ENCODE measurements around the gene PAK5. TPM values are rescaled to one million over a fixed set of nuclear protein-coding genes. Genes with fewer than 3 reads are reported as not detected.

The PAK5 gene
- total RNA-seq, 4 donors from 2014 or later, result 0.07 TPM; not detected in 3

DNA sequence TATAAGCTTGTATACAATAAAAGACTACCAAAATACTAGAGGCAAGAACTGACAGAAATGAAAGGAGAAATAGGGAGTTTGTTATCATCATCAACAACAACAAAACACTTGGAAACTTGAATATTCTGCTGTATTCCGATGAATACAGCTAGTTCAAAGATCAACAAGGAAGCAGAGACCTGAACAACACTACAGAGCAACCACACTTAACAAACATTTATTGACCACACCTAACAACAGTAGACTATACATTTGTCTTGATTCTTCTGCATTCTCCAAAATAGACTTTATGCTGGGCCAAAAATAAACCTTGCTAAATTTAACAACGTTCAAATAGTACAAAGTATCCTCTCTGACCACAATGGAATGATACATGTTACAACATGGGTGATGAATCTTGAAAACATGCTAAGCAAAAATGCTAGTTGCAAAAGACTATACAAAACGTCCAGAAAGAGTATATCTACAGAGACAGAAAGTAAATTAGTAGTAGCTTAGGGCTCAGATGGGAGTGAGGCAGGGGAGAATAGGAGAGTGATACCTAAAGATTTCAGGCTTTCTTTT lies 39.1 kb upstream of the PAK5 start:
- H3K36me3 ChIP-seq, result no peaks in the 10 kb centered on the region
- no peak for TF ChIP-seq POLR2A (IDR thresholded peaks at IDR 0.05)
- TF ChIP-seq, protein P1, sequence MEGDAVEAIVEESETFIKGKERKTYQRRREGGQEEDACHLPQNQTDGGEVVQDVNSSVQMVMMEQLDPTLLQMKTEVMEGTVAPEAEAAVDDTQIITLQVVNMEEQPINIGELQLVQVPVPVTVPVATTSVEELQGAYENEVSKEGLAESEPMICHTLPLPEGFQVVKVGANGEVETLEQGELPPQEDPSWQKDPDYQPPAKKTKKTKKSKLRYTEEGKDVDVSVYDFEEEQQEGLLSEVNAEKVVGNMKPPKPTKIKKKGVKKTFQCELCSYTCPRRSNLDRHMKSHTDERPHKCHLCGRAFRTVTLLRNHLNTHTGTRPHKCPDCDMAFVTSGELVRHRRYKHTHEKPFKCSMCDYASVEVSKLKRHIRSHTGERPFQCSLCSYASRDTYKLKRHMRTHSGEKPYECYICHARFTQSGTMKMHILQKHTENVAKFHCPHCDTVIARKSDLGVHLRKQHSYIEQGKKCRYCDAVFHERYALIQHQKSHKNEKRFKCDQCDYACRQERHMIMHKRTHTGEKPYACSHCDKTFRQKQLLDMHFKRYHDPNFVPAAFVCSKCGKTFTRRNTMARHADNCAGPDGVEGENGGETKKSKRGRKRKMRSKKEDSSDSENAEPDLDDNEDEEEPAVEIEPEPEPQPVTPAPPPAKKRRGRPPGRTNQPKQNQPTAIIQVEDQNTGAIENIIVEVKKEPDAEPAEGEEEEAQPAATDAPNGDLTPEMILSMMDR (IDR thresholded peaks at IDR 0.05), result no peak
- no peak overlapping the region for H3K27ac ChIP-seq
- no peak for DNase-seq
- no peaks in the 10 kb centered on the region for H3K27me3 ChIP-seq
- intact Hi-C loops (cut with DNase I; ENCODE audit: low total_unique reads), result no loop called here
- H3K9me3 ChIP-seq, result no peaks in the 10 kb centered on the region
- H3K4me3 ChIP-seq, result no peak overlapping the region
- H3K4me1 ChIP-seq, result no peaks in the 10 kb centered on the region

DNA sequence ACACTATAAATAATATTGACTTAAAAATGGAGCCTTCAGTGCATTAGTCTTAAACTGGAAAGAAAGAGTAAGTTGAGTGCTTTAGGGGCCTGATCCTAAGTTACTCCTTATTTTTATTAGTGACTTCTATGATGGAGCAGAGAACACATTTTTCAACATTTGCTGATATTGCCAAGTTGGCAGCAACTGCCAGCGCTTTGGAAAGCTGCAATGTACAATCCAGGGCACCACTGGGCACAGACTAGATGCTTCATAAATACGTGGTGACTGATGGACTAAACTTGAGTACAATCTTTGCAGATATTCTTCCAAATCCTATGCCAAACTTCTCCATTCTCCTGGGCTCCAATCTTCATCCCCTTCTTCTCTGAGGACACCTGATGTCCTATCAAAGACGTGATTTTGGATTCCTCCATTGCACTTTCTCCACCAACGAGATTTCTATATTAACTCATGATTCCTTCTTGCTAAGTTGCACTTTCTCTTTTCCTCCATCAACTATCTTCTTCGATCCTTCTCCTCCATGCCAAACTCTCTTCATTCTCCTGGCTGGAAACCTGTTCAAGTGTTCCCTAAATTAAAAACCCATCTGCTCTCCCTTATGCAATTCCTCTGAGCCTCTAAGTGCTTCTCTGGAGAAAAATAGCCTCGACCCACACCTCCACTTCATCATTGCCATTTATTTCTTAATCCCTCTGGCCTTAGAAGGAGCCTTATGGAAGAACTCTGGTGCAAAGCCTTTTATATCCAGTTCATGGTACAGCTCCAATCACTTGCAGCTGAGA lies 28.5 kb upstream of the PAK5 start:
- TF ChIP-seq POLR2A (IDR thresholded peaks at IDR 0.05), result no peak
- TF ChIP-seq, protein P1 (IDR thresholded peaks at IDR 0.05), result no peak
- H3K9me3 ChIP-seq, result no peaks in the 10 kb centered on the region

DNA sequence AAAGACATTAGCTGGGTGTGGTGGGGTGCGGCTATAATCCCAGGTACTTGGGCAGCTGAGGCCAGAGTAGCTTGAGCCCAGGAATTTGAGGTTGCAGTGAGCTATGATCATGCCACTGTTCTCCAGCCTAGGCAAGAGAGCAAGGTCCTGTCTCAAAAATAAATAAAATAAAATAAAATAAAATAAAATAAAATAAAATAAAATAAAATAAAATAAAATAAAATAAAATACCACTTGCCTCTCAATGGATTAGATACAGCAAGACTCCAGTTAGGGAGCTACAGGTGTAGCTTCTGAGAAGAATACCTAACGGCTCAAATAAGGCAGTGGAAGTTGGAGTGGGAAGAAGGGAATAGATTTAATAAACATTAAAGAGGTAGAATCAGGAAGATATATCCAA lies 13.7 kb upstream of the PAK5 start:
- H3K9me3 ChIP-seq, result no peaks in the 10 kb centered on the region
- DNase-seq, result no peak
- no peak overlapping the region for H3K27ac ChIP-seq
- TF ChIP-seq, protein P1 (IDR thresholded peaks at IDR 0.05), result no peak
- TF ChIP-seq POLR2A (IDR thresholded peaks at IDR 0.05), result no peak
- no peaks in the 10 kb centered on the region for H3K36me3 ChIP-seq
- H3K4me3 ChIP-seq, result no peak overlapping the region
- H3K27me3 ChIP-seq, result no peaks in the 10 kb centered on the region
- no peaks in the 10 kb centered on the region for H3K4me1 ChIP-seq
- intact Hi-C loops (cut with DNase I; ENCODE audit: low total_unique reads), result no loop called here

More for the DNA sequence above, 28.5 kb upstream of the PAK5 start:
- no peak overlapping the region for H3K4me3 ChIP-seq
- H3K4me1 ChIP-seq, result no peaks in the 10 kb centered on the region
- no peaks in the 10 kb centered on the region for H3K36me3 ChIP-seq
- no peaks in the 10 kb centered on the region for H3K27me3 ChIP-seq
- no peak for DNase-seq
- H3K27ac ChIP-seq, result no peak overlapping the region
- intact Hi-C loops (cut with DNase I; ENCODE audit: low total_unique reads), result no loop called here

DNA sequence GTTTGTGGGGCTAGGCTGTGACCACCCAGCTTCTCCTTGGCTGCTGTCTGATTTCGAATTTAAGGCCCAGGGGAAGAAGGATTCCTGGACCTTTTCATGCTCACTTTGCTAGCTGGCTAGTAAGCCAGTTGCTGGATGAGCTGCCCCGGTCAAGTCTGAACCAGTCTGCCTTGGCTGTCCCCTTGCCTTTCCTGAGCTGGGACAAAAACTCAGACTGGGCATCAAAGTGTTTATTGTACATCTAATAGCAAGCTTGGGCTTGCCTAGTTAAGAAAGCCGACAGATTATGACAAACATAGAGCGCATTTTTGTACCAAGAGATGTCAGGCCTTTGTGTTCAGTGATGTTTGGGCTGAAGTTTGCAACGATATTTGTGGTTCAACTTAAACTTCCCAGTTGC lies 750 bp upstream of the PAK5 start:
- intact Hi-C loops (cut with DNase I; ENCODE audit: low total_unique reads), result no loop called here
- DNase-seq, result no peak
- no peak for TF ChIP-seq POLR2A (IDR thresholded peaks at IDR 0.05)
- TF ChIP-seq, protein P1 (IDR thresholded peaks at IDR 0.05), result no peak

DNA sequence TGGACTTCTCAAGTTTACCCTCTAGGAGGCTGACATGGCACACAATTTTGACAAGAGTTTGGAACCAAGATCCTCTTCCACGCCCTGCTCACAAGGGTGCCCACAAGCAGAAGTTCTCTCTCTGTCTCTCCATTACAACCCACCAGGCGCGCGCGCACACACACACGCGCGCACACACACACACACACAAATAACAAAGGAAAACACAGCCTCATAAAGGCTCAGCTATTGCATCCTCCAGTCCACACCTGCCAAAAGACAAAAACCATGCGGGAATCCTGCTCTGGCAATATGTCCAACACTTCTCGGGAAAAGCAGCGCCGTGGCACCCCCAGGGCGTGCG lies 870 bp downstream of the PAK5 start:
- no peak overlapping the region for H3K27ac ChIP-seq
- intact Hi-C loops (cut with DNase I; ENCODE audit: low total_unique reads), result no loop called here
- no peaks in the 10 kb centered on the region for H3K9me3 ChIP-seq
- H3K4me1 ChIP-seq, result no peaks in the 10 kb centered on the region
- no peak for DNase-seq
- H3K4me3 ChIP-seq, result no peak overlapping the region
- H3K27me3 ChIP-seq, result peaks cover 0 to 5% of the 10 kb centered on the region in 2 donors
- TF ChIP-seq, protein P1 (IDR thresholded peaks at IDR 0.05), result no peak
- H3K36me3 ChIP-seq, result no peaks in the 10 kb centered on the region

More for the DNA sequence above, 750 bp upstream of the PAK5 start:
- Histone ChIP-seq H3K4me1 (no peaks in the 10 kb centered on the region), H3K27ac (no peak overlapping the region), H3K4me3 (no peak overlapping the region), H3K36me3 (no peaks in the 10 kb centered on the region), H3K9me3 (no peaks in the 10 kb centered on the region), H3K27me3 (peaks cover 0 to 5% of the 10 kb centered on the region in 2 donors)

Measured in uterus (tissue), 4 donors.